ENCODE measurements around the gene KRT2.
"Not testable (repeated sequence)": the region's sequence is repeated elsewhere in the genome, so short reads cannot be mapped to it uniquely, and the experiment has no call there.

The KRT2 gene

GRCh38 chr12:52683575-52684300 lies 31.7 kb upstream of the KRT2 start:
- DNase-seq, result no peak

- no peak for DNase-seq
Observed at GRCh38 chr12:52682938-52683574, 31.0 kb upstream of the KRT2 start.

- DNase-seq, result no peak
Observed at GRCh38 chr12:52682381-52682660, 30.3 kb upstream of the KRT2 start.

GRCh38 chr12:52681526-52682380 lies 29.7 kb upstream of the KRT2 start:
- no peak for DNase-seq

GRCh38 chr12:52680363-52680762 lies 28.4 kb upstream of the KRT2 start, which contains the start of gene KRT1:
Gene KRT1 (minus strand): TSS chr12:52680407. CDS start chr12:52680348, 59 bp downstream.
- no peak for DNase-seq

- no peak for DNase-seq
Observed at GRCh38 chr12:52679875-52680274, 27.9 kb upstream of the KRT2 start.

GRCh38 chr12:52677671-52678070 lies 25.7 kb upstream of the KRT2 start:
- no peak for DNase-seq

- no peak for DNase-seq
Observed at GRCh38 chr12:52677126-52677525, 25.1 kb upstream of the KRT2 start.

- DNase-seq, result no peak
Observed at GRCh38 chr12:52676163-52676562, 24.2 kb upstream of the KRT2 start.

- DNase-seq, result no peak
Observed at GRCh38 chr12:52675301-52675701, 23.3 kb upstream of the KRT2 start.

GRCh38 chr12:52674433-52674775 lies 22.4 kb upstream of the KRT2 start:
- no peak for DNase-seq

GRCh38 chr12:52673713-52674432 lies 21.9 kb upstream of the KRT2 start:
- DNase-seq, result no peak

GRCh38 chr12:52673217-52673616 lies 21.2 kb upstream of the KRT2 start:
- no peak for DNase-seq

- DNase-seq, result no peak
Observed at GRCh38 chr12:52672321-52672933, 20.4 kb upstream of the KRT2 start.

GRCh38 chr12:52670961-52671360 lies 18.9 kb upstream of the KRT2 start:
- DNase-seq, result no peak

GRCh38 chr12:52670506-52670905 lies 18.5 kb upstream of the KRT2 start:
- DNase-seq, result no peak

- not testable (repeated sequence) for DNase-seq
Observed at GRCh38 chr12:52669941-52670340, 17.9 kb upstream of the KRT2 start.

GRCh38 chr12:52669426-52669825 lies 17.4 kb upstream of the KRT2 start:
- no peak for DNase-seq

GRCh38 chr12:52667931-52668330 lies 15.9 kb upstream of the KRT2 start:
- DNase-seq, result no peak

- DNase-seq, result no peak
Observed at GRCh38 chr12:52667509-52667908, 15.5 kb upstream of the KRT2 start.

- DNase-seq, result no peak
Observed at GRCh38 chr12:52666471-52666870, 14.5 kb upstream of the KRT2 start.

- DNase-seq, result no peak
Observed at GRCh38 chr12:52663420-52663819, 11.4 kb upstream of the KRT2 start.

- no peak for DNase-seq
Observed at GRCh38 chr12:52662918-52663229, 10.9 kb upstream of the KRT2 start.

All from NCI-H526 treated with DMSO at 0.1 percent for 48 hours (cell line).